A549 (cell line): ENCODE data around the gene HIVEP1.

Experiments
- BHLHE40 ChIP-seq: IDR thresholded peaks from 2 replicates; pipeline ENCODE4 v1.6.1; 2012; ENCODE audit warnings: low read depth, low read length, inconsistent platforms
- CBX2 ChIP-seq: fragments of 200-600 bp; sonication (generic); IDR thresholded peaks from 2 replicates; pipeline ENCODE4 v1.6.1; 2016; ENCODE audit warnings: low read depth, mild to moderate bottlenecking, borderline replicate concordance
- CTCF ChIP-seq: fragments of >200 bp; sonication (Bioruptor Twin); formaldehyde crosslinking; IDR thresholded peaks from 3 replicates; pipeline ENCODE4 v1.5.1; 2016
- JUNB ChIP-seq: fragments of >200 bp; sonication (Bioruptor Twin); formaldehyde crosslinking; IDR thresholded peaks from 2 replicates; pipeline ENCODE4 v1.6.1; 2016
- REST ChIP-seq: fragments of 200-600 bp; sonication (generic); IDR thresholded peaks from 2 replicates; pipeline ENCODE4 v1.6.1; 2016; ENCODE audit warnings: antibody characterized with exemption, mild to moderate bottlenecking, moderate library complexity

GRCh38 chr6:11977193-11977592 is 34.9 kb upstream of the HIVEP1 start:
- no peak for TF ChIP-seq REST
- TF ChIP-seq CTCF = no peak
- no peak for TF ChIP-seq JUNB
- no peak for TF ChIP-seq CBX2
- TF ChIP-seq BHLHE40 = no peak
